Progenitor cell of endocrine pancreas (in vitro differentiated cells): ENCODE measurements around the gene PITPNC1. TPM values are rescaled to one million over a fixed set of nuclear protein-coding genes. Genes with fewer than 3 reads are reported as not detected.
"Not testable (repeated sequence)": the region's sequence is repeated elsewhere in the genome, so short reads cannot be mapped to it uniquely, and the experiment has no call there.

Experiments
- DNase-seq: peaks from one replicate; pipeline ENCODE4 v3.0.0; 2021; ENCODE audit warnings: low spot score; ENCODE audit not compliant: unreplicated experiment
- H3K27ac Mint-ChIP-seq: 2 replicates; pipeline ENCODE4 v1.8.0; 2021; ENCODE audit warnings: mild to moderate bottlenecking, moderate library complexity, mixed read lengths
- H3K27me3 Mint-ChIP-seq: 2 replicates; pipeline ENCODE4 v1.8.0; 2021; ENCODE audit warnings: mixed read lengths
- H3K36me3 Mint-ChIP-seq: 2 replicates; pipeline ENCODE4 v1.8.0; 2022; ENCODE audit warnings: mixed read lengths; ENCODE audit not compliant: insufficient read depth
- H3K4me1 Mint-ChIP-seq: 2 replicates; pipeline ENCODE4 v1.8.0; 2021; ENCODE audit warnings: low read depth, mixed read lengths
- H3K4me3 Mint-ChIP-seq: 2 replicates; pipeline ENCODE4 v1.8.0; 2021; ENCODE audit warnings: low read depth, mild to moderate bottlenecking, moderate library complexity, mixed read lengths
- H3K9me3 Mint-ChIP-seq: 2 replicates; pipeline ENCODE4 v1.8.0; 2021; ENCODE audit warnings: low read depth, mixed read lengths
- total RNA-seq: library from RNA; stranded (reverse); gene quantifications from 2 replicates; pipeline ENCODE4 v1.2.1, GENCODE V29; 2021
- TF ChIP-seq, protein P1 (sequence below): fragments of 200-600 bp; sonication (generic); IDR thresholded peaks from one replicate; pipeline ENCODE4 v1.5.0; 2021; ENCODE audit warnings: antibody characterized with exemption, mild to moderate bottlenecking; ENCODE audit not compliant: unreplicated experiment

Gene PITPNC1
- total RNA-seq, 1 donor from 2014 or later, result 53.2 TPM

DNA sequence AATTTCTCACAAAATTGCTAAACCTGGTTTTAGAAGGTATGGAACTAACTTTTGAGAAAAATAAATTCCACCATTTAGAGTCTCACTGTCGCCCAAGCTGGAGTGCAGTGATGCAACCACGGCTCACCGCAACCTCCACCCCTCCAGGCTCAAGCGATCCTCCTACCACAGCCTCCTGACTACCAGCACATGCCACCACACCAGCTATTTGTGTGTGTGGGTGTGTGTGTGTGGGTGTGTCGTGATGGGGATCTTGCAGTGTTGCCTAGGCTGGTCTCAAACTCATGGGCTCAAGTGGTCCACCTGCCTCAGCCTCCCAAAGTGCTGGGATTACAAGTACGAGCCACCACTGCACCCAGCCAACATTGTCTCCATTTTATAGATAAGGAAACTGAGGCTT, 269.4 kb downstream of the PITPNC1 start:
- Mint-ChIP-seq H3K36me3 (peaks cover 4% of the 10 kb centered on the region), H3K4me1 (peaks cover 8% of the 10 kb centered on the region), H3K9me3 (no peaks in the 10 kb centered on the region), H3K4me3 (no peak overlapping the region), H3K27me3 (no peaks in the 10 kb centered on the region), H3K27ac (no peak overlapping the region)
- TF ChIP-seq, protein P1, sequence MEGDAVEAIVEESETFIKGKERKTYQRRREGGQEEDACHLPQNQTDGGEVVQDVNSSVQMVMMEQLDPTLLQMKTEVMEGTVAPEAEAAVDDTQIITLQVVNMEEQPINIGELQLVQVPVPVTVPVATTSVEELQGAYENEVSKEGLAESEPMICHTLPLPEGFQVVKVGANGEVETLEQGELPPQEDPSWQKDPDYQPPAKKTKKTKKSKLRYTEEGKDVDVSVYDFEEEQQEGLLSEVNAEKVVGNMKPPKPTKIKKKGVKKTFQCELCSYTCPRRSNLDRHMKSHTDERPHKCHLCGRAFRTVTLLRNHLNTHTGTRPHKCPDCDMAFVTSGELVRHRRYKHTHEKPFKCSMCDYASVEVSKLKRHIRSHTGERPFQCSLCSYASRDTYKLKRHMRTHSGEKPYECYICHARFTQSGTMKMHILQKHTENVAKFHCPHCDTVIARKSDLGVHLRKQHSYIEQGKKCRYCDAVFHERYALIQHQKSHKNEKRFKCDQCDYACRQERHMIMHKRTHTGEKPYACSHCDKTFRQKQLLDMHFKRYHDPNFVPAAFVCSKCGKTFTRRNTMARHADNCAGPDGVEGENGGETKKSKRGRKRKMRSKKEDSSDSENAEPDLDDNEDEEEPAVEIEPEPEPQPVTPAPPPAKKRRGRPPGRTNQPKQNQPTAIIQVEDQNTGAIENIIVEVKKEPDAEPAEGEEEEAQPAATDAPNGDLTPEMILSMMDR, result no peak
- no peak for DNase-seq

DNA sequence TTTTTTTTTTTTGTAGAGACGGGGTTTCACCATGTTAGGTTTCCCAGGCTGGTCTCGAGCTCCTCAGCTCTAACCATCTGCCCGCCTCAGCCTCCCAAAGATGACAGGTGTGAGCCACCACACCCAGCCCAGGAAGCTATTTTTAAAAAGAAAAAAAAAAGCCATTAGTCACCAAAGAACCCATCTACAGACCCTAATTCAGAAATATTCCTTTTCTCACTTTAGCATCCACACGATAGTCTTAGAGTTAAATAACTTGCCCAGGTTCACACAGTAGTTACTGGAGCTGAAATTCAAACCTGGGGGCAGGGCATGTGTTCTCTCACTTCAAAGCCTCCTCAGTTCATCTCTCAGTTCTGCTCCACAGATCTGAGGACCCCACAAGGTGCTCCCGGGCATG, 270.4 kb downstream of the PITPNC1 start:
- Mint-ChIP-seq H3K9me3 (no peaks in the 10 kb centered on the region), H3K27ac (no peak overlapping the region), H3K27me3 (no peaks in the 10 kb centered on the region), H3K4me1 (peaks cover 1% of the 10 kb centered on the region), H3K4me3 (no peak overlapping the region), H3K36me3 (peaks cover 3% of the 10 kb centered on the region)
- TF ChIP-seq, protein P1, result no peak
- no peak for DNase-seq

DNA sequence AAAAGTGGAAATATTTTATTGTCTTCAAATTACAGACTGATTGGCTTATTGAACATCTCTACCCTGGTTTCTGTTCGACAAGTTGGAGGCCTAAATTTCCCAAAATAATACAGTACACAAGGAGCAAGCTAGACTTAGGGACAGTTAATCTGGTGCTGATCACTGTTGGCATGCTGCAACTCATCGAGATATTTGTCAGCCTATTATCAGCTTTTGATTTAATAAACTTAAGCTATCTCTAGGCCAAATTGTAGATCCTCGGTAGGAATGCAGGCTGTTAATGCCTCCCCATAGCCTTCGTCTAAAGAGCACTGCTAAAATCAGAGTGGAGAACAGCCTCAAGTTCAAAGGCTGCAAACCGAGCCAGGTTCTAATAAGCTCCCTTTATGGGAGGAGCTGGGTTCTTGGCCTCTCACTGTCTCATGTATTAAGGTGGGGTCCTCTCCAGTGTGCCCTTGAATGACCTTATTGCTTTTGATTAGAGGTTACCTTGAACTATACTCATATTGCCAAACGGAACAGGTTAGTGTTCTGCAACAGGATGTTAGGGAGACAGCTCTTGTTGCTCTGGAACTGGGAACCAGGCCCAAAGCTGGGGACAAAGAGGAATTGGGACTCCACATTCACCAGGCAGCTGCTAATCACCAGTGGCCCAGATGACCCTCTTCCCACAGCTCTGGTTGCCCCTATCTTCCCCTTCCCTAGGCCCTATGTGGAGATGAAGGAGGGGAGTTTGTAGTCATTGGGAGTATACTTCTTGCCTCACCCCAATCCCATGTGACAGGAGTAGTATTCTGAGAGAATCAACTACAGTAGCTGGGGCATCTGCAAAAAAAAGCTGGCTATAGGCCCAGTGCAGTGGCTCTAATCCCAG, 271.2 kb downstream of the PITPNC1 start:
- no peak overlapping the region for H3K4me3 Mint-ChIP-seq
- H3K4me1 Mint-ChIP-seq, result no peaks in the 10 kb centered on the region
- no peaks in the 10 kb centered on the region for H3K27me3 Mint-ChIP-seq
- H3K36me3 Mint-ChIP-seq, result peaks cover 3% of the 10 kb centered on the region
- no peak for DNase-seq
- H3K27ac Mint-ChIP-seq, result no peak overlapping the region
- TF ChIP-seq, protein P1, result no peak
- no peaks in the 10 kb centered on the region for H3K9me3 Mint-ChIP-seq

DNA sequence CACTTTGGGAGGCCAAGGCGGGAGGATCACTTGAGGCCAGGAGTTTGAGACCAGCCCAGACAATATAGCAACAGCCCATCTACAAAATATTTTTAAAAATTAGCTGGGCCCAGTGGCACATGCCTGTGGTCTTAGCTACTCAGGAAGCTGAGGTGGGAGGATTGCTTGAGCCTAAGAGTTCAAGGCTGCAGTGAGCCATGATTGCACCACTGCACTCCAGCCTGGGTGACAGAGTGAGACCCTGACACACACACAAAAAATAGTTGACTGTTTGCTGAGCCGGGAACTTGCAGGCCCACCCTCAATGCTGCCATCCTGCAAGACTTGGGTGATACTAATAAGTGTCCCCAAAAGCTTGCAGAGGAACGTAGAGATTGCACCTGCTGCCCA, 271.8 kb downstream of the PITPNC1 start:
- H3K9me3 Mint-ChIP-seq, DNase-seq, H3K4me3 Mint-ChIP-seq, H3K36me3 Mint-ChIP-seq, H3K27ac Mint-ChIP-seq, H3K27me3 Mint-ChIP-seq, H3K4me1 Mint-ChIP-seq: not testable (repeated sequence)

DNA sequence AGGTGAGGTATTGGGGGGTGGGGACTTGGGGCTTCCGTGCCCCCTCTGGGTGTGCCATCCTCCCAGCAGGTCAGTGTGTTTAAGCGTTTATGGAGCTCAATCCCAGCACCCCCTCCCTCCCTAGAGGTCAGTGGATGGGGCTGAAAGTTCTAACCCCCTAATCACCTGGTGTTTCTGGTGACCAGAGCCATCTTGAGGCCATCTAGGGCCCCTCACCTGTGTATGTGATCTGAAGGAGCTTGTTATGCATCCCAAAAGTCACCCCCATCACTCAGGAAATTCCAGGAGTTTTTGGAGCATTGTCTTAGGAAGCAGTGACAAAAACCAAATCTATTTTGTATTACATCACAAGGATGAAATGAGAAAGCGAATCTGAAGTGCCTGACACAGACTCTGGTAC, 272.8 kb downstream of the PITPNC1 start:
- Mint-ChIP-seq H3K27ac (no peak overlapping the region), H3K36me3 (no peaks in the 10 kb centered on the region), H3K27me3 (no peaks in the 10 kb centered on the region), H3K4me1 (no peaks in the 10 kb centered on the region), H3K4me3 (no peak overlapping the region), H3K9me3 (no peaks in the 10 kb centered on the region)
- TF ChIP-seq, protein P1, result no peak
- no peak for DNase-seq

DNA sequence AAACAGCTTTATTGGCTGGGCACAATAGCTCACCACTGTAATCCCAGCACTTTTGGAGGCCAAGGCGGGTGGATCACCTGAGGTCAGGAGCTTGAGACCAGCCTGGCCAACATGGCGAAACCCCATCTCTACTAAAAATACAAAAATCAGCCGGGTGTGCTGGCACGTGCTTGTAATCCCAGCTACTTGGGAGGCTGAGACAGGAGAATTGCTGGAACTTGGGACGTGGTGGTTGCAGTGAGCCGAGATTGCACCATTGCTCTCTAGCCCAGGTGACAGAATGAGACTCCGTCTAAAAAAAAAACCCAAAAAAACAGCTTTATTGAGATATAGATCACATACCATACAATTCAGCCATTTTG, 274.1 kb downstream of the PITPNC1 start:
- not testable (repeated sequence) for H3K9me3 Mint-ChIP-seq, H3K27ac Mint-ChIP-seq, DNase-seq, H3K27me3 Mint-ChIP-seq, H3K36me3 Mint-ChIP-seq, H3K4me3 Mint-ChIP-seq, H3K4me1 Mint-ChIP-seq
